GM21528 (cell line): ENCODE measurements around the gene SUFU.
"Not testable (repeated sequence)": the region's sequence is repeated elsewhere in the genome, so short reads cannot be mapped to it uniquely, and the experiment has no call there.

Experiments used
- ATAC-seq: cut with Tn5 transposase; IDR thresholded peaks from one replicate; pipeline ENCODE4 v1.9.1; 2021; ENCODE audit warnings: mild to moderate bottlenecking, moderate library complexity; ENCODE audit not compliant: unreplicated experiment, low FRiP score

Gene SUFU

GRCh38 chr10:102511583-102512274 lies 8.0 kb downstream of the SUFU start:
- peak; percentile 69 for ATAC-seq

- ATAC-seq, result no peak
Measured at GRCh38 chr10:102514487-102515311, 10.9 kb downstream of the SUFU start.

- no peak for ATAC-seq
Measured at GRCh38 chr10:102515724-102516123, 12.0 kb downstream of the SUFU start.

GRCh38 chr10:102517553-102517952 lies 13.8 kb downstream of the SUFU start:
- ATAC-seq, result no peak

GRCh38 chr10:102519246-102519825 lies 15.6 kb downstream of the SUFU start:
- ATAC-seq, result no peak

GRCh38 chr10:102522874-102523249 lies 19.1 kb downstream of the SUFU start:
- no peak for ATAC-seq

- no peak for ATAC-seq
Measured at GRCh38 chr10:102523250-102524029, 19.7 kb downstream of the SUFU start.

GRCh38 chr10:102524746-102525145 lies 21.0 kb downstream of the SUFU start:
- no peak for ATAC-seq

- ATAC-seq, result no peak
Measured at GRCh38 chr10:102527546-102527945, 23.8 kb downstream of the SUFU start.

- ATAC-seq, result no peak
Measured at GRCh38 chr10:102534333-102534732, 30.6 kb downstream of the SUFU start.

- ATAC-seq, result not testable (repeated sequence)
Measured at GRCh38 chr10:102534966-102535365, 31.2 kb downstream of the SUFU start.

- ATAC-seq, result no peak
Measured at GRCh38 chr10:102535481-102536147, 31.8 kb downstream of the SUFU start.

GRCh38 chr10:102537367-102537766 lies 33.6 kb downstream of the SUFU start:
- ATAC-seq, result no peak

GRCh38 chr10:102537948-102538347 lies 34.2 kb downstream of the SUFU start:
- no peak for ATAC-seq

- ATAC-seq, result no peak
Measured at GRCh38 chr10:102538811-102539210, 35.0 kb downstream of the SUFU start.

- ATAC-seq, result no peak
Measured at GRCh38 chr10:102540023-102540422, 36.3 kb downstream of the SUFU start.

- ATAC-seq, result no peak
Measured at GRCh38 chr10:102542800-102543418, 39.1 kb downstream of the SUFU start.

GRCh38 chr10:102545265-102545871 lies 41.6 kb downstream of the SUFU start:
- ATAC-seq, result no peak

- ATAC-seq, result no peak
Measured at GRCh38 chr10:102545997-102546396, 42.2 kb downstream of the SUFU start.
